K562 (cell line): ENCODE measurements around the gene ESRRG. TPM values are rescaled to one million over a fixed set of nuclear protein-coding genes. Genes with fewer than 3 reads are reported as not detected.

Experiments used
- BACH1 ChIP-seq: fragments of 200-800 bp; sonication (Bioruptor generic); IDR thresholded peaks from 2 replicates; pipeline ENCODE4 v1.6.1; 2016; ENCODE audit warnings: missing genetic modification characterization, missing compliant biosample characterization
- CGGBP1 ChIP-seq: fragments of 250-450 bp; sonication (Bioruptor Pico); IDR thresholded peaks from 2 replicates; pipeline ENCODE4 v1.9.0; 2021; ENCODE audit warnings: mild to moderate bottlenecking
- CTCF ChIP-seq, 3 experiments: IDR thresholded peaks in 2 of 3; conservative IDR thresholded peaks in 1 of 3; 2 replicates each; pipeline ENCODE4 v1.5.1; 2011 to 2012; ENCODE audit warnings: low read length in 3 of 3, mild to moderate bottlenecking in 3 of 3, control low read depth in 2 of 3, improper control_type of control experiment in 1 of 3, inconsistent platforms in 1 of 3, low read depth in 1 of 3, mixed read lengths in 1 of 3, moderate library complexity in 1 of 3; ENCODE audit not compliant: insufficient read depth in 2 of 3
- E2F4 ChIP-seq: sonication (generic); formaldehyde crosslinking; IDR thresholded peaks from 2 replicates; pipeline ENCODE4 v1.8.0; 2022; ENCODE audit warnings: mild to moderate bottlenecking, low read depth, missing genetic modification reagents
- KDM5B ChIP-seq: fragments of 200-600 bp; sonication (generic); IDR thresholded peaks from 2 replicates; pipeline ENCODE4 v1.6.1; 2012; ENCODE audit warnings: low read depth, mild to moderate bottlenecking, moderate library complexity, low read length, control low read depth, inconsistent platforms; ENCODE audit not compliant: insufficient replicate concordance
- PBX2 ChIP-seq, 2 experiments: IDR thresholded peaks in 1 of 2; conservative IDR thresholded peaks in 1 of 2; 2 replicates each; pipeline ENCODE4 v1.6.1; 2016; ENCODE audit warnings: low read depth in 2 of 2, mild to moderate bottlenecking in 1 of 2, missing compliant biosample characterization in 1 of 2, missing genetic modification characterization in 1 of 2, moderate library complexity in 1 of 2
- SNAPC5 ChIP-seq: fragments of 250-450 bp; sonication (Bioruptor Pico); IDR thresholded peaks from 2 replicates; pipeline ENCODE4 v1.8.0; 2021; ENCODE audit warnings: moderate library complexity, mild to moderate bottlenecking, inconsistent platforms
- SP1 ChIP-seq: sonication (generic); formaldehyde crosslinking; IDR thresholded peaks from 2 replicates; pipeline ENCODE4 v1.8.1; 2022; ENCODE audit warnings: mild to moderate bottlenecking, missing genetic modification reagents
- polyA plus RNA-seq, 8 experiments: library from polyadenylated mRNA; depleted of rRNA in 4 of 8; stranded (reverse) in 5 of 8; unstranded in 3 of 8; fragments of >200 nt; fragmentation: Nextera tagmentation in 2 of 8; fragmentation: Illumina TruSeq in 1 of 8; extraction: Ambion mirVana in 2 of 8; extraction: Trizol in 1 of 8; gene quantifications; 2 replicates each; pipeline versions ENCODE4 v1.2.1 to v1.2.3, GENCODE V29; 2011 to 2014; ENCODE audit warnings: inconsistent platforms in 1 of 8, missing spikeins in 1 of 8
- total RNA-seq, 7 experiments: library from RNA; depleted of rRNA in 6 of 7; stranded (reverse); fragments of >200 nt in 6 of 7; fragmentation: Illumina TruSeq in 2 of 7; extraction: Trizol in 2 of 7; gene quantifications; 2 replicates each; pipeline versions ENCODE4 v1.2.1 to v1.2.3, GENCODE V29; 2011 to 2021; ENCODE audit warnings: low replicate concordance in 1 of 7

The ESRRG gene
- total and polyA plus RNA-seq, 9 of the 15 experiments (the other 6 are each of a cell fraction or from before 2014, with no cell fraction given), result not detected

- TF ChIP-seq PBX2 (CRISPR knock-in tag; IDR thresholded peaks at IDR 0.05; ENCODE audit: low read depth), result no peak
- no peak for TF ChIP-seq PBX2 (tag; conservative IDR thresholded peaks at IDR 0.05; ENCODE audit: low read depth)
- no peak for TF ChIP-seq E2F4 (CRISPR knock-in tag)
- TF ChIP-seq CGGBP1 (CRISPR knock-in tag), result no peak
- TF ChIP-seq KDM5B, result no peak
- TF ChIP-seq CTCF (IDR thresholded peaks at IDR 0.05 in 2 of 3, conservative IDR thresholded peaks at IDR 0.05 in 1 of 3; ENCODE audit: insufficient read depth in 2 of 3, low read depth in 1 of 3, low read length in 3 of 3), result no peak
- no peak for TF ChIP-seq BACH1 (tag)
- no peak for TF ChIP-seq SP1 (CRISPR knock-in tag)
- no peak for TF ChIP-seq SNAPC5 (CRISPR knock-in tag)
- TF ChIP-seq, all 486 proteins: peak for 0
Observed at GRCh38 chr1:216599851-216600250, 123.4 kb downstream of the ESRRG start (continued).
